Left kidney (tissue), 2 donors: ENCODE measurements around the gene ZNF664. TPM values are rescaled to one million over a fixed set of nuclear protein-coding genes. Genes with fewer than 3 reads are reported as not detected.

Experiments
- DNase-seq: peaks from one replicate; pipeline ENCODE4 v3.0.0-alpha.2; 2013
- polyA plus RNA-seq: library from polyadenylated mRNA; unstranded; fragments of 120-200 nt; gene quantifications from one replicate; pipeline ENCODE4 v1.2.1, GENCODE V29; 2013; ENCODE audit not compliant: insufficient read length

ZNF664 gene
- polyA plus RNA-seq, 1 donor, result 188 TPM

- no peak for DNase-seq
Observed at GRCh38 chr12:124006846-124007713, 34.1 kb downstream of the ZNF664 start.

GRCh38 chr12:124007826-124008570, 35.0 kb downstream of the ZNF664 start:
- no peak for DNase-seq

- no peak for DNase-seq
Observed at GRCh38 chr12:124008595-124008994, 35.6 kb downstream of the ZNF664 start.

GRCh38 chr12:124009781-124010180, 36.8 kb downstream of the ZNF664 start:
- DNase-seq, result no peak

GRCh38 chr12:124010687-124011086, 37.7 kb downstream of the ZNF664 start:
- no peak for DNase-seq

- no peak for DNase-seq
Observed at GRCh38 chr12:124011435-124012115, 38.6 kb downstream of the ZNF664 start.

- DNase-seq, result no peak
Observed at GRCh38 chr12:124013073-124013472, 40.1 kb downstream of the ZNF664 start.

GRCh38 chr12:124015494-124016461, 42.8 kb downstream of the ZNF664 start:
- no peak for DNase-seq

GRCh38 chr12:124017064-124017463, 44.0 kb downstream of the ZNF664 start:
- DNase-seq, result no peak

GRCh38 chr12:124018539-124018938, 45.5 kb downstream of the ZNF664 start:
- DNase-seq, result no peak

GRCh38 chr12:124019115-124019514, 46.1 kb downstream of the ZNF664 start:
- no peak for DNase-seq

GRCh38 chr12:124020514-124020949, 47.5 kb downstream of the ZNF664 start:
- no peak for DNase-seq

GRCh38 chr12:124021007-124021406, 48.0 kb downstream of the ZNF664 start:
- DNase-seq, result no peak

GRCh38 chr12:124022161-124022560, 49.1 kb downstream of the ZNF664 start:
- DNase-seq, result no peak

- no peak for DNase-seq
Observed at GRCh38 chr12:124024263-124024678, 51.3 kb downstream of the ZNF664 start.

- no peak for DNase-seq
Observed at GRCh38 chr12:124024776-124025175, 51.8 kb downstream of the ZNF664 start.

- DNase-seq, result no peak
Observed at GRCh38 chr12:124025661-124026060, 52.6 kb downstream of the ZNF664 start.

GRCh38 chr12:124026755-124027745, 54.0 kb downstream of the ZNF664 start:
- no peak for DNase-seq

GRCh38 chr12:124027753-124028554, 54.9 kb downstream of the ZNF664 start:
- DNase-seq, result no peak
